ENCODE data around the gene FLRT2. TPM values are rescaled to one million over a fixed set of nuclear protein-coding genes. Genes with fewer than 3 reads are reported as not detected.

The FLRT2 gene
- total RNA-seq, 4 donors from 2014 or later, result 2.1 to 72.4 (median 9.6) TPM

GRCh38 chr14:85616386-85616885 lies 86.5 kb downstream of the FLRT2 start:
- no peaks in the 10 kb centered on the region for H3K27me3 ChIP-seq
- TF ChIP-seq POLR2A (IDR thresholded peaks at IDR 0.05) (no peak), CTCF (IDR thresholded peaks at IDR 0.05) (no peak)
- H3K9me3 ChIP-seq, result no peaks in the 10 kb centered on the region
- no peaks in the 10 kb centered on the region for H3K4me1 ChIP-seq
- no peaks in the 10 kb centered on the region for H3K36me3 ChIP-seq
- no peak overlapping the region for H3K27ac ChIP-seq
- DNase-seq, result no peak
- no peak overlapping the region for H3K4me3 ChIP-seq
- intact Hi-C loops (cut with DNase I; ENCODE audit: low total_unique reads), result no loop called here

- intact Hi-C loops (cut with DNase I; ENCODE audit: low total_unique reads), result no loop called here
- Histone ChIP-seq H3K27ac (no peak overlapping the region), H3K9me3 (no peaks in the 10 kb centered on the region), H3K36me3 (no peaks in the 10 kb centered on the region), H3K4me3 (no peak overlapping the region), H3K27me3 (no peaks in the 10 kb centered on the region), H3K4me1 (no peaks in the 10 kb centered on the region)
- no peak for DNase-seq
- TF ChIP-seq POLR2A (IDR thresholded peaks at IDR 0.05), result no peak
- TF ChIP-seq CTCF (IDR thresholded peaks at IDR 0.05), result no peak
These were observed 86.9 kb downstream of the FLRT2 start for GRCh38 chr14:85616886-85617285.

- intact Hi-C loops (cut with DNase I; ENCODE audit: low total_unique reads), result no loop called here
- no peak for TF ChIP-seq CTCF (IDR thresholded peaks at IDR 0.05)
- no peak for TF ChIP-seq POLR2A (IDR thresholded peaks at IDR 0.05)
- Histone ChIP-seq H3K9me3 (no peaks in the 10 kb centered on the region), H3K36me3 (no peaks in the 10 kb centered on the region), H3K27me3 (no peaks in the 10 kb centered on the region), H3K4me1 (no peaks in the 10 kb centered on the region), H3K27ac (no peak overlapping the region), H3K4me3 (no peak overlapping the region)
- DNase-seq, result no peak
These were observed 87.8 kb downstream of the FLRT2 start for GRCh38 chr14:85617791-85618190.

- no peaks in the 10 kb centered on the region for H3K36me3 ChIP-seq
- H3K4me1 ChIP-seq, result no peaks in the 10 kb centered on the region
- intact Hi-C loops (cut with DNase I; ENCODE audit: low total_unique reads), result no loop called here
- no peak overlapping the region for H3K4me3 ChIP-seq
- no peak overlapping the region for H3K27ac ChIP-seq
- no peak for DNase-seq
- H3K27me3 ChIP-seq, result no peaks in the 10 kb centered on the region
- no peaks in the 10 kb centered on the region for H3K9me3 ChIP-seq
- TF ChIP-seq POLR2A (IDR thresholded peaks at IDR 0.05), result no peak
- TF ChIP-seq CTCF (IDR thresholded peaks at IDR 0.05), result no peak
These were observed 88.4 kb downstream of the FLRT2 start for GRCh38 chr14:85618390-85618789.

GRCh38 chr14:85618978-85619377 lies 89.0 kb downstream of the FLRT2 start:
- DNase-seq, result no peak
- no peaks in the 10 kb centered on the region for H3K9me3 ChIP-seq
- no peaks in the 10 kb centered on the region for H3K4me1 ChIP-seq
- no peak overlapping the region for H3K27ac ChIP-seq
- no peak overlapping the region for H3K4me3 ChIP-seq
- H3K36me3 ChIP-seq, result no peaks in the 10 kb centered on the region
- intact Hi-C loops (cut with DNase I; ENCODE audit: low total_unique reads), result no loop called here
- TF ChIP-seq POLR2A (IDR thresholded peaks at IDR 0.05), result no peak
- TF ChIP-seq CTCF (IDR thresholded peaks at IDR 0.05), result no peak
- no peaks in the 10 kb centered on the region for H3K27me3 ChIP-seq
